ENCODE data around the gene TMEM87B.
"Not testable (repeated sequence)": the region's sequence is repeated elsewhere in the genome, so short reads cannot be mapped to it uniquely, and the experiment has no call there.

TMEM87B gene

DNA sequence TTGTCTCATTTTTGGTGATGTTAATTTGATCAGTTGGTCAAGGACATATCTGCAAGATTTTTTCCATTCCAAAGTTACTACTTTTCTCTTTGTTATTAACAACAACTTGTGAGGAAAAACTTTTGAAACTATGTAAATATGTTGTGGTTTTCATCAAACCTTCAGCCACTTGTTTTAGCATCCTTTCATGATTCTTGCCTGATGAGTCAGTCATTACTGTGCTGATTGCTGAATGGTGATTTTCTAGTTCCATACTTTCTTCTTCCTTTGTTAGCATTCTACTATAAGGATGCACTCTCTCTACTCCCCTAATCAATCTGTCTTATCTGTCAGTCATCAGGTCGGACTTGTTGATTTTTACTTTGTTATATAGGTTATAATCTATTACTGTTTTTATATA, 10.9 kb downstream of the TMEM87B start:
- peak; percentile 74 for DNase-seq (ENCODE audit: low spot score)

DNA sequence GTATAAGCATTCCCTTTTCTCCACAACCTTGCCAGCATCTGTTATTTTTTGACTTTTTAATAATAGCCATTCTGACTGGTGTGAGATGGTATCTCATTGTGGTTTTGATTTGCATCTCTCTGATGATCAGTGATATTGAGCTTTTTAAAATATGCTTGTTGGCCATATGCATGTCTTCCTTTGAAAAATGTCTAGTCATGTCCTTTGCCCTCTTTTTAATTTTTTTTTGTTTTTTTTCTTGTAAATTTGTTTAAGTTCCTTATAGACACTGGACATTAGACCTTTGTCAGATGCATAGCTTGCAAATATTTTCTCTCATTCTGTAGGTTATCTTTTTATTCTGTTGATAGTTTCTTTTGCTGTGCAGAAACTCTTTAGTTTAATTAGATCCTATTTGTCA, 14.7 kb downstream of the TMEM87B start:
- DNase-seq (ENCODE audit: low spot score): not testable (repeated sequence)

DNA sequence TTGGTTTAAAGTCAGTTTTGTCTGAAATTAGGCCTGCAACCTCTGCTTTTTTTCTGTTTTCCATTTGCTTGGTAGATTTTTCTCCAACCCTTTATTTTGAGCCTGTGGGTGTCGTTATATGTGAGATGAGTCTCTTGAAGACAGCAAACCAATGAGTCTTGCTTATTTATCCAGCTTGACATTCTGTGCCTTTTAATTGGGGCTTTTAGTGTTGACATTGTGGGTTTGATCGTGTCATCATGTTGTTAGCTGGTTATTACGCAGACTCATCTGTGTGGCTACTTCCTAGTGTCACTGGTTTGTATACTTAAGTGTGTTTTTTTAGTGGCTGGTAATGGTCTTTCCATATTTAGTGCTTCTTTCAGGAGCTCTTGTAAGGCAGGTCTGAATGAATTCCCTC, 18.8 kb downstream of the TMEM87B start:
- no peak for DNase-seq (ENCODE audit: low spot score)

DNA sequence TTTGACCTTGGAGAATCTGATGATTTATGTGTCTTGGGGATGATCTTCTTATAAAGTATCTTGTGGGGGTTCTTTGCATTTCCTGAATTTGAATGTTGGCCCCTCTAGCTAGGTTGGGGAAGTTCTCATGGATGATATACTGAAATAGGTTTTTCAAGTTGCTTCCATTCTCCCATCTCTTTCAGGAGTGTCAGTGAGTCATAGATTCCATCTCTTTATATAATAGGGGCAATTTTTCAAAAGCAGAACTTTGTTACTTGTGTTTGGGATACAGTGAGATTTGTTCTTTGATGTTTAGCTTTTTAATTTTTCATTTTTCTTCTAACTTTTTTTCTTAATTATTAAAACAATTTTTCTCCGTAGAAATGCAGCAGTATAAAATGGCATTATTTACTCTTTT, 19.4 kb downstream of the TMEM87B start:
- no peak for DNase-seq (ENCODE audit: low spot score)

DNA sequence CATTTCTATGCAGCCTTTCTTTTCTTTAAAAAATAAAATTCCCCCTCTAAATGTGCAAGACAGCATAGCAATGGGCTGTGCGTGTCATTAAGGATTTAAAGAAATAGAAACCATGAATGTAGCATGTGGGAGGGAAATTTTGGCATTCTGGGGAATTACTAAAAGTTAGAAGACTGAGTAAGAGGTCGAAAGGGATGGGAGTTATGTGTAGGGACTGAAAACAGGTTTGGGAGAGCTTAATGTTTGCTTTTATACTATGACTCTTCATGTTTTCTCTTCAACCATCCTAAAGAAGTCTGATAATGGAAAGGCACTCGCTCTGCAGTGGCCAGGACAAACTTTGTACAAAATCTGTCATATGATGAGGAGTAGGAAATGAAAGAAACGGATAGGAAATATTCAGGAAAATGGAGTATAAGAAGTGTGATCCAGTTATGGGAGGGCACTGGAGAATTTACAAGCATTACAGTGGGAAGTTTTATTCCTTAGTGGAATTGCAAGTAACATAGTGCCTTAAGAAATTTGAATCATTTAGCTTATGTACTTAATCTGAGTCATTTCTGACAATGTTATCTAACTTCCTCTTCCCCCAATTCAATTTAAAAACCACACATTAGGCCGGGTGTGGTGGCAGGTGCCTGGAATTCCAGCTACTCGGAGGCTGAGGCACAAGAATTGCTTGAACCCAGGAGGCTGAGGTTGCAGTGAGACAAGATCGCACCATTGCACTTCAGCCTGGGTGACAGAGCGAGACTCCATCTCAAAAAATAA, 20.6 kb downstream of the TMEM87B start:
- no peak for DNase-seq (ENCODE audit: low spot score)

DNA sequence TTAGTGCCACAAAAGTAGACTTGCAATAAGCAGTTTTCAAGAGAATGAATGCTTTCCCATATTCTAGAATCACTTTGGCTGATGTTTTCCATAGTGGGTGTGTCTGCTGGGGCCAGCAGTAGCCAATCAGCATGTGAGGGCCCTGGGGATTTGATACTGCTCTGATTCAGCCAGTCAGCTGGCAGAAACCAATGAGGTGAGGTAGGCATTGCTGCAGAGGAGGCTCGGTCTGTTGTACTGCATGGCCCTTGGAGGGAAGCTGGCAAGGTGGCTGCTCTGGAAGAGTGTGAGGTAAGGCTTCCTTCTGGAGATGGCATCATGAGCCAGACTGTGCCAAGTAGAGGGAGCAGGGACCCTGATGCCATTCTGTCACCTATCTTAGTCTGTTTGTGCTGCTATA, 22.7 kb downstream of the TMEM87B start:
- DNase-seq (ENCODE audit: low spot score): no peak

DNA sequence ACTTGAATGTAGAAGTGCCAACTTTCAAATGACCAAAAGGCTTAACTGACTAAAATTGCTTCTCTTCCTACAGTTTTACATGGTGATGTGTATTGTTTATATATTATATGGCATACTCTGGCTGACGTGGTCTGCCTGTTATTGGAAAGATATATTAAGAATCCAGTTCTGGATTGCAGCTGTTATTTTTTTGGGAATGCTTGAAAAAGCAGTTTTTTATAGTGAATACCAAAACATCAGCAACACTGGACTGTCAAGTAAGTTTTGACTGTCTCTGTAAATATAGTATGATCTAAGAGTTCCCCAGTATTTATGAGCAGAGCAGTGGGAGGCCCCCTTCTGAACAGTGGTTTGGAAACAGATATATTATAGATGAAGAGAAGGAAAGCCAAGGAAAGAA, 26.2 kb downstream of the TMEM87B start:
- DNase-seq (ENCODE audit: low spot score): no peak

DNA sequence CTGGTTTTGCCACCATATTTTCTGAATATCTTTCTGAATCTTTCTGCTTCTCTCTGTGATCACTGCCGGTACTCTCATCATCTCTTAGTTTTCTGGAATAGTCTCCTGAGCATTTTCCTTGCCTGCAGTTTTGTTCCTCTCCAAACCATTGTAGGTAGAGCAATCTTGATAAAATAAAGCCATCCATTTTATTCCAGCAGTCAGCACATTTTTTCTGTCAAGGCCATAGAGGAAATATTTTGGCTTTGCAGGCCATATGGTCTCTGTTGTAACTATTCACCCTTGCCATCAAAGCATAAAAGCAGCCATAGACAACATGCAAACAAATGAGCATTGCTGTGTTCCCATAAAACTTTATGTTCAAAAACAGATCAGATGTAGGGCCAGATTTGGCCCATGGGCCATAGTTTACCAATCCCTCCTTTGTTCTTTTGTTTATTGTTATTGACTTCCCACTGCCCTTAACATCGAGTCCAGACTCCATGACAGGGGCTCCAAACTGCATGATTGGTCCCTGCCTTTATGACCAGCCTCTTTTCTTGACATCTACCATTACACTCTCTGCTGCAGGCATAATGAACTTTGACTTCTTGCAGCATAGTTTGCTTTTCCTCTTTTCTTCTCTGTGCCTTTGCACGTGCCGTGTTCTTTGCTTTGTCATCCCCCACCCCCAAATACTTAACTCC, 29.8 kb downstream of the TMEM87B start:
- no peak for DNase-seq (ENCODE audit: low spot score)

DNA sequence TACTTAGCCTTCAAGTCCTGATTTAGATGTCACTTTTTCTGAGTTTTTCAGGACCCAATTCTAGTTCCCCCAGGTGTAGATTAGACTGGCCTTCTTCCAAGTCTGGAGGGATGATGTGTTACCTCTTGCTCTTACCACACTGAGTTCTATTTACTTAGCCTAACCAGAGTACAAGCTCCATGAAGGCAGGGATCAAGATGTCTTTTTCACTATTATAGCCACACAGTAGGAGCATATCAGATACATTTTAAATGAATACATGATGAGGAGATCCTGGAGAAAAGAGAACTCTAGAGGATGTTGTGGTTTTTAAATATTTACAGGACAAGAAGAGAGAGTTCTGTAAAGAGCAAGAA, 30.3 kb downstream of the TMEM87B start:
- DNase-seq (ENCODE audit: low spot score): no peak

- no peak for DNase-seq (ENCODE audit: low spot score)
Observed at GRCh38 chr2:112085916-112086669, 31.0 kb downstream of the TMEM87B start.

- DNase-seq (ENCODE audit: low spot score): no peak
Observed at GRCh38 chr2:112087346-112088020, 32.4 kb downstream of the TMEM87B start.

DNA sequence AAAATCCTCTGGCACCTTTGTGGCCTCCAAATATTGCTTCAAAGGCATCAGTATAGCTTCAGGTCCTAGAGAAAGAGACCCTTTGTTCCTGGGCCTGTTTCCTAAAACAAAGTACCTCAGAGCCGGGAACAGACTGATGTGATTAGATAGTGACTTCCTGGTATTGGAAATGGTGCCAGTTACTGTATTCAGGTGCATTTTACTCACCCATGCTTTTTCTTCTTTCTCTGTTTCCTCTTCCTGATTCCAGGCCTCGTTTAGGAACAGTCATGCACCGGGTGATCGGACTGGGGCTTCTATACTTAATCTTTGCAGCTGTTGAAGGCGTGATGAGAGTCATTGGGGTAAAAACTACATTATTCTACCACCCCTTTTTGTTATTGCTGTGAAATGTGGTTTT, 34.3 kb downstream of the TMEM87B start:
- no peak for DNase-seq (ENCODE audit: low spot score)

GRCh38 chr2:112092286-112093041, 37.4 kb downstream of the TMEM87B start:
- peak; percentile 70 for DNase-seq (ENCODE audit: low spot score)

DNA sequence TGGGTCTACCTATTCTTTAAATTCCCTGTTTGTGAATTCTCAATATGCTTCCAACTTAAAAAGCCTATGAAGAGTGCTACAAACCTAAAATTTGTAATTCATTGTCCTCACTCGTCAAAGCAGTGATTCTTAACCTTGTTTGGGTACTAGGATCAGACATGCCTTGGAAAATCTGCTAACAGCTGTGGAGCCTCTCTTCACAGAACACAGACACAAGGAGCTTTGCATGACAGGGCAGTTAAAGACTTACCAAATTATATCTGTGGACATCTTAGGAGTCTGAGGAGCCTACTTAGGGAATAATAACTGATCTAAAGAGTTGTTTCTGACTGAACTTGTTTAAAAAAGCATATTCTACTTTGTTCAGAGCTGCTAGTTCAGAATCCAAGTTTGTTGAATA, 38.1 kb downstream of the TMEM87B start:
- DNase-seq (ENCODE audit: low spot score): no peak

DNA sequence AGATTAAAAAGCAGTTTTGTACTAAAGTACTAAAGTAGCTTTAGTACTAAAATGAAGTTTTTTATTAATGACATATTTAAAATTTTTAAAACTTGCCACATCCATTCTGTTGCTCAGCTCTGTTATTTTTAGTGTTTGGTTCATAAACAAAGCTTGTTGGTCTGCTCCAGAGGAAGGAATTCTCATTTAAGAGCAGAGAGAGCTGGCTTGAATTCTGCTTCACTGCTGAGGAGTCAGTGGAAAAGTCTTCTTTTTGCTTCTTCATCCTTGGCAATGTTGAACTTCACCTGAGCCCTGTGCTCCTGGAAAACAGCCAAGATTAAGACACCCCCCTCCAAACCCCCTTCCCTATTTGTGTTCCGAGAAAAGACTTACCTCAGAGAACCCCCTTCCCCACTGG, 40.6 kb downstream of the TMEM87B start:
- peak; percentile 26 for DNase-seq (ENCODE audit: low spot score)

- peak; percentile 37 for DNase-seq (ENCODE audit: low spot score)
Observed at GRCh38 chr2:112096098-112096497, 41.0 kb downstream of the TMEM87B start.

DNA sequence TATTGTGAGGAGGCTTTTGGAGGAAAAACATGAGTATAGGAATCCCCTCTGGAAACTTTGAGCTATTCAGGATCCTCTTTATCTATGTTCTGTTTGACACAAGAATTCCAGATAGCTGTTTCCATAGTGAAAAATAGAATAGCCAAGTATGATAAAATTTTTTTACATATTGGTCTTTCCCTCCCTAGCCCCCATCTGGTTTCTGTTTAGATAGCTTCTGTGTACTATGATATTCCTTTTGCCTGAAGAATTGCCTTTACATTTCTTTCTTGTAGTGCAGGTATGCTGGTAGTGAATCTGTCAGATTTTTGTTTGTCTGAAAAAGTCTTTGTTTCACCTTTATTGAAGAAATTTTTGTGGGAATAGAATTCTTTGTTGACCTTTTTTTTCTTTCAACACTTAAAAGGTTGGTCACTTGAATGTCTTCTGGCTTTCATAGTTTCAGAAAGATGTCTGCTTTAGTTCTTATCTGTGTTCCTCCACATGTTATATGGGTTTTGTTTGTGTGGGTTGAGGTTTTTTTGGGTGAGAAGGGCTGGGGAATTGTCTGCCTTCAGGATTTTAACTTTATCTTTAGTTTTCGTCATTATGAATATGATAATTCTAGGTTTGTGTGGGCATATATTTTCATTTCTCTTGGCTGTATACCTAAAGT, 53.2 kb downstream of the TMEM87B start:
- no peak for DNase-seq (ENCODE audit: low spot score)

DNA sequence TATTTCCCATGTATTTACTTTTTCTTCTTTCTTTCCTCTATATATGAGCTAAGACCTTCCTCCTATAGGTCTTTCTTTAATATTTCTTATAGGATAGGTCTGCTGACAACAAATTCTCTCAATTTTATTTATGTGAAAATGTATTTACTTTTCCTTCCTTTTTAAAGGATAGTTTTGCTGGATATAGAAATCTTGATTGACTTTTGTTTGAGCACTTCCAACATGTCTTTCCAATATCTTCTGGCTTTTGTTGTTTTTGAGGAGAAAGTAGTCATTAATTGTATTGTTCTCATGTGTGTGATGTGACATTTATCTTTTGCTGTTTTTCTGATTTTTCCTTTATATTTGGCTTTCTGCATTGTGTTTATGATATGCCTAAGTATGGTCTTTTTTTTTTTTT, 54.2 kb downstream of the TMEM87B start:
- no peak for DNase-seq (ENCODE audit: low spot score)

DNA sequence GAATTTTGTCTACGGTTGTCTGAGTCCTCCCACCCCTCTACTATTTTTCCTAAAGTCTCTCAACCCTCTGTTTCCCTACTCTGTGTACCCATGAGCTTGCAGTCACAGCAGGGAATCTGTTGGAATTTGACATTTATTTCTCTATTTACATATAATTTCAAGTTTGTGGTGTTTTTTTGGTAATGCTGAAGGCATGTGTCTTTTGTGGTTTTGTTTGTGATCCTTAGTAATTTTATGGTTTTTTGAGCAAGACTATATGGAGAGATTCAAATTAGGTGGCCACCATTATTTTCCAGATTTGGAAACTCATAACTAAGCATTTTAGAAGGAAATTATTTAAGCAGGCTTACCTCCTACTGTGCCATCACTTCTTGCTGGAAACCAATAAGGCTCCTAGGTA, 55.9 kb downstream of the TMEM87B start:
- DNase-seq (ENCODE audit: low spot score): no peak

DNA sequence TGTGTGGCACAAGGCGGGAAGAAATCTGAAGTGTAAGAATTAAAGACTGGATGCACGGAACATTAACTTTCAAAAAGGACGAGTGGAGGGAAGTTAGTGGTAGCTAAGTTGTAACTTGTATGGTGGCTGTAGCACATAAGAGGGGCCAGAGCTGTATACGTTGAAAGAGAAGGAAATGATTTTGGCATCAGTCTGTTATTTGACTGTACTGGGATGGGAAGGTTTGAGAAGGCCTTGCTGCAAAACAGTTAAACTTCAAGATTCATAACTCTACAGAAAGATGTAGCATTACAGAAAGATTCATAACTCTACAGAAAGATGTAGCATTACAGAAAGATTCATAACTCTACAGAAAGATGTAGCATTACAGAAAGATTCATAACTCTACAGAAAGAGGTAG, 58.3 kb downstream of the TMEM87B start:
- not testable (repeated sequence) for DNase-seq (ENCODE audit: low spot score)

GRCh38 chr2:112118148-112118547, 63.1 kb downstream of the TMEM87B start:
- no peak for DNase-seq (ENCODE audit: low spot score)

All from AG20443 (cell line).